GM21737 (cell line): Measurements from ENCODE around the gene RIC3.

Experiments
- ATAC-seq: cut with Tn5 transposase; IDR thresholded peaks from one replicate; pipeline ENCODE4 v1.9.1; 2021; ENCODE audit warnings: mild to moderate bottlenecking, moderate library complexity; ENCODE audit not compliant: unreplicated experiment

Gene RIC3

DNA sequence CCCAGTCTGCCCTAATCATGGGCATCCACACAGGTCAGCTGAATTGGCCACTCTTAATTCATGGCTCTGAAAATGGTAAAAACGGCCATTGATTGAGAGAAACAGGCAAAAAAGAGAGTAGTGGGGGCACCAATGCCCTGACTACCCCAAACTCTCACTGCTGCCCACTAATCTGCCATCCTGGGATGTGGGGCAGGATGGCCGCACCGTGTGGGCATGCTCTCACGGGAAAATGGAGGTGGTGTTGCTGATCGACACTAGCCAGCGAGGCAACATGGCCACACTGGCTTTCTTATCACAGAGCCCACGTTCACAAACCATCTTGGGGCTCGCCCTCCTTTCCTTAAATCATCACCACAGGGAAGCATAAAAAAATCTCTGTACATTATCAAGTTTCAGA, 99.1 kb downstream of the RIC3 start:
- ATAC-seq: no peak

DNA sequence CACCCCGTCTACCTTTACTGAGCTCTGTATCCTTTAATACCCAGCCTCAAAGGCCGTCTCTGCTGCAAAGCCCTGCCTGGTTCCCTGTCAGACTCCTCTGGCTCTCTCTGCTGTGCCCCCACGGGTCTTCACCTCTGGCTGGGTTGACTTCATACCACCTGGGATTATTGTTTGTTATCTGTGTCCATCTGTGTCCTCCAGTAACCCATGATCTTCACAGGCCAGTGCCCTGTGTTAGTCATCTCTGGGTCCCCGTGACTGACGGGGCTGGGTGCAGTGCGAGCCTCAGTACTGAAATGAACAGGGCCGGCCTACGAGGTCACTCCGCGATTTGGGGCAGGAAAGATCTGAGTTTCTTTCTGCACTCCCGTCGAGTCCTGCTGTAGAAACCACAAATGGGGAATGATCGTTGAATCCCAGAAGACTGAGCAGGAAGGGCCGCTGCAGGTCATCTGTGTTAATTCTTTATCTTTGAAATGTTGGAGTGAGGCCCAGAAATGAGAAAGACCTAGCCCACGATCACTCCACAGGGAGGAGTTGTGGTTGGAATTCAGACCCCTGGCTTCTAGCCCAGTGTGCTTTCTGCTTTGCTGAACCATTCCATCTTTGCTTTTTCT, 100.1 kb downstream of the RIC3 start:
- no peak for ATAC-seq

DNA sequence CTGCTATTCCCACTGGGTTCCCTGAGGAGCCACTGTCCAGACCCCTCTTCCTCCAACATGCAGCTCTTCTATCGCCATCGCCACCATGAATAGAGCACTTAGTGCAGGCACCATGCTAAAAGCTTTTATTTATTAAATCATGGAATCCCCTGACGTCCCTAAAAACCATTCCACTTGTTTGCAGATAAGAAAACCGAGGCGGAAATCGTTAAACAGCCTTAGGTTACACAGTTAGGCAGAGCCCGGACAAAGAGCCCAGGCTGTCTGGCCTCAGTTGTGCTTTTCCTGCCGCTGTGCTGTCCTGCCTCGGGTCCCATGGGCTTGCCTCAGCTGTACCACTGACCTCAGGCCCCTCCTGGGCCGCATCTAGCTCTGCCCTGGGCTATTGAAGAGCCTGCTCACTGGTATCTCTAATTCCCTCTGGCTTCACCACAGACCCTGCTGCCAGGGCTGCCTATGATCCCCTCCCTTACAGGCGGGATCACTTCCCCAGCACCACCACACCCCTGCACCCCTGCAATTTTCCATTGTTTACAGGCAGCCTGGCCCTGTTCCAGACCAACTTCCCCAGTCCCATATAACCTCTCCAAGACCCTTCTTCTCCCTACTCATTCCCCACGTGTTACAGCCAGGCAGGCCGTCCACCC, 100.8 kb downstream of the RIC3 start:
- ATAC-seq: no peak

DNA sequence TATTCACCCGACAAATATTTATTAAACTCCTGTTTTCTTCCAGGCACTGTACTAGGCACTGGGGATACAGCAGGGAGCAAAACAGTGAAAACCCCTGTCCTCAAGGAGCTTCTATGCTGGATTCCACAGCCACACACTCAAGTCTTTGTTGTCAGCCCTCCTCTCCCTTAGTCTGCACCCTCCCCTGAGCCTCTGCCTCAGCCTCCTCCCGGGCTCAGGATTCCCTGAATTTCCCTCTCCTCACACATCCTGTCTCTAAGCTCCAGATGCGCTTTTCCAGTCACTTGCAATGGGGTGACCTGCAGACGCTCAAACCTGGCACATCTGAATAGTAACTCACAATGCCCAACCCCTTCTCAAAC, 101.3 kb downstream of the RIC3 start:
- no peak for ATAC-seq

DNA sequence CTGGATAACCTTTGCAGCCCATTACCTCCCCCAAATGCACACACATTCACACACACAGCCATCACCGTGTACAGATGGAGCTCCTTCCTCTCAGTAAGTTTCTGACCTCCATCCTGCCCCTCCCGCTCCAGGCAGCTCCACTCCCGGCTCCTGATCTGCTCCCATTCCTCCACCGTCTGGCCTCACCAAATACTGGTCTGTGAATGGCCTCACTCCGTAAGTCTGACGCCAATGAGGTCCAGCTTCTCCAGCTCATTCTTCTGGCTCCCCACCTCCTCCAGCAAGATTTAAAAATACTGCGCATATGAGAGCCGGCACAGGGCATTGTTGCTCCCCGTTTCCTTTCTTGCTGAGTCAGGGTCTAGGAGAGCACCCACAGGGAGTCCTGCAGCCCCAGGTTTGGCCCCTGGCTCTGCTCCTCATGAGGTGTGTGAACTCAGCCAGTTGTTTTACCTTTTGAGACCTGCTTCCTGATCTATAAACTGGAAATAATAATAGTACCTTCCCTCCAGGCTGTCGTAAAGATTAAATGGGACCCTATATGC, 101.8 kb downstream of the RIC3 start:
- ATAC-seq: no peak

DNA sequence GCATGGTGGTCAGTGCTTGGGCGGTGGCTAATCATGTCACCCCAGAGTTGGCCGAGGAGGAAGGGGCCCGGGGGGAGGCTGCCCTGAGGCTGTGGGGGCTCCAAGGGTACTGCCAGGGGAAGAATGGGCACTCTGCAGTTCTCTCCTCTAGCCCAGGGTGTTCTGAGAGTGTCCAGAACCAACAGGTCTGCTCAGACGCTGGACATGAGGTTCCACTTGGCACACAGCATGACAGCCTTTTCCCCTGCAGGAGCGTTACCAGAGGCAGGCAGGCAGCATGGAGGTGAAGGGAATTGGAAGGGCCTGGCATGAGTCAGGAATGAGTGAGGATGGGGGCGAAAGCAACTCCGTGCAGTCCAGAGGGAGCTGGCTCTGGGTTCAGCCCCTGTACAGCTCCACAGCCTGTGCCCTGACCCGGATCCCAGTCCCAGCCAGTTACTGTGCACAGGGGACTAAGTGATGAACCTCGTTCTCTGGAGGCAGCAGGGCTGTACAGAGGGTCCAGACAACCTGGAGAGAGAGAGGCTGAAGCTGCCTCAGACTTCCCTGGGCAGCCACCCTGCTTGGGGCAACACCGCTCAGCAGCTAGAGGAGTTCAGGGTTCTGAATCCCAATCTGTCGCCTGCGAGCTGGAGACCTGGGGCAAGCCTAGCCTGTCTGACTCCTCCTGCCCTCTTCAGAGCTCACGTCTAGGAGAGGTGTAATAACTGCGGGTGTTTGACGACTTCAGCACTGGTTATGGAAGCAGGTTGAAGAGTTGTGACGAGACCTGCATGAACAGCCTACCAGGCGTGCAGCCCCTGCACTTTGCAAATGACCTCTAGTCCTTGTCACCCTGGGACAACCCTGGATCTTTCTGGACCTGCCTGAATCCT, 102.6 kb downstream of the RIC3 start:
- ATAC-seq: no peak

DNA sequence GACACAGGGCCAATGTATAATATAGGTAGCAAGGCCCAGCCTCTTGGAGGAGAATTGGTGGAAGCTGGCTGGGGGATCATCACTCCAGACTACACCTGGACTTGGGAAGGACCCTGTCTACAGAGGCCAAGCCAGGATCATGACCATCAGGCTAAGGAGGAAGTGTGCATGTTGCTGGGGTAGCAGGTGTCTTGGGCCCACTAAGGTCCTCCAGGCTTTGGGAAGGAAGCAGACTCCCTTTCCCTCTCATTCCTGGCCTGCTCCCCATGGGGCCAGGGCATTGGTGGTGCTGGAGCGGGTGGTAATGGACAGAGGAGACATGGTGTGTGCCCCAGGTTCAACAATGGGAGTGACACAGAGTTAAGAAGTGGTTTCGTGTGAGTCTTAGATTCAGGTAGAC, 103.8 kb downstream of the RIC3 start:
- no peak for ATAC-seq

DNA sequence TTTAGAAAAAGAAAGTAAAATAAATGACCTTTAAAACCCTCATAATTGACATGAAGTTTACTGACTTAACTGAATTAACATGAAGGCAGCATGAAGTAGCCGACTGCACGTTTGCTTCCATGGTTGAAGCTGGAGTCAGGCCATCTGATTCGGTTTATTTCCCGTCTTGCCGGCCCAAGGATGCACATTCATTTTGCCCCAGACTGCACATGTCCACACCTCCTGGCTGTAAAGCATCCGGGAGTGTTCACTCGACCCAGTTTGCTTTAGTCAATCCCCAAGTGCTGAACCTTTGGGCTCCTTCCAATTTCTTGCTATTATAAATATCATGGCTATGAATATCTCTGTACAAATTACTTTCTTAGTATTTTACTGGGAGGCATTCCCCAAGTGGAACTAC, 105.5 kb downstream of the RIC3 start:
- ATAC-seq: no peak

DNA sequence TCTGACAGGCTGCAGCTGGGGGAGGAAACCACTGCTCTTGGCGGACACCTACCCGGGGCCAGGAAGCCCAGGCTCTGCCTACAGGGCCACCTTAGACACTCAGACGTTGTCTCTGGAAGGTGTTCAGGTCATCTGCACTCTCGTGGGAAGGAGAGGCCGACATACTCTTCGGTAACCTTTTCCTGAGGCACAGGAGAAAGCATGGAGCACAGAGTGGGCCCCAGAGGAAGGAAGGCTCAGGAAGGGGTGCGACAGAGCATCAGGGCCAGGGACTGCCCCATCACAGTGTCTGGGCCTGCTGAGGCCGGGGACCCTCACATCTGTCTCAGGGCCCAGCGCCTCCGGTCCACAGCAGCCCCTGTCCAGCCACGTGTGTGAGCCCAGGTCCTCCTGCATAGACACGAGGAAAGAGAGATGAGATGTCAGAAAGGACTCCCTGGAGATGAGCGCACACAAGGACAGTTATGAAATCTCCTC, 106.0 kb downstream of the RIC3 start:
- no peak for ATAC-seq

DNA sequence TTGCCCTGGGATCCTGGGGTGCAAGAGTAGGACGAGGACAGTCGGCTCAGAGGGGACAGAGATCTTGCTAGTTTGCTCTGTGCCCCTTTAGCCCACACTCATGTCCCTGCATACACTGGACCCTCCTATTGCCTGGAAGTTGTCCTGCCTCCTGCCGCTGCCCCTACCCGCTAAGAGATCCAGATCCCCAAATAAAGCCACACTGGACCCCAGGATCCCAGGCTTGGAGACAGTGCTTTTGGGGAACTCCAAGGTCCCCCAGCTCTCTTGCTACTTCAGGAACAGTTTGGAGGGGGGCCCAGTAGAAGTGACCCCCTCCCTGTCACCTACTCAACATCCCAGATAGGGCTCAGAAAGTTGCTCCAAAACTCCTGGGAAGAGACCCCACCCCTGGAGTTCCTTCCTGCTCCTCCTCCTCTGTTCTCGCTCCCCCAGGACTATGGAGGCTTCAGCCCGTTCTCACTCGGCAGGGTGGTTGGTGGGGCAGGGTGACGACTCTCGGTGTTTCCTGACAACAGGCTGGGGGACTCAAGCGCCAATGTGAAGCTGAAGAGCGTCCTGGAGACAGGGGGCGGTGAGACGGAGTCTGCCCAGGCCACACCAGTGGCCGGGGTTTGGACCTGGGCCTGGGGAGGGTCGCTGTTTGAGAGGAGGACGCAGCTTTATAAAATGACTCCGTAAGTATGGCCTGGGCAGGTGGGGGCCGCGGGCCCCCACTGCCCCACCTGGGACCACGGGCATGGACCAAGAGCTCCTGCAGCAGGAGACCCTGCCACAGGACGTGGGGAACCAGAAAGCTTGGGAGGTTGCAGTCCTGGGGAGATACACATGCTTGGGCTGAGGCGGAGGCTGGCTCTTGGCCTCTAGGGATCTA, 107.0 kb downstream of the RIC3 start:
- no peak for ATAC-seq

DNA sequence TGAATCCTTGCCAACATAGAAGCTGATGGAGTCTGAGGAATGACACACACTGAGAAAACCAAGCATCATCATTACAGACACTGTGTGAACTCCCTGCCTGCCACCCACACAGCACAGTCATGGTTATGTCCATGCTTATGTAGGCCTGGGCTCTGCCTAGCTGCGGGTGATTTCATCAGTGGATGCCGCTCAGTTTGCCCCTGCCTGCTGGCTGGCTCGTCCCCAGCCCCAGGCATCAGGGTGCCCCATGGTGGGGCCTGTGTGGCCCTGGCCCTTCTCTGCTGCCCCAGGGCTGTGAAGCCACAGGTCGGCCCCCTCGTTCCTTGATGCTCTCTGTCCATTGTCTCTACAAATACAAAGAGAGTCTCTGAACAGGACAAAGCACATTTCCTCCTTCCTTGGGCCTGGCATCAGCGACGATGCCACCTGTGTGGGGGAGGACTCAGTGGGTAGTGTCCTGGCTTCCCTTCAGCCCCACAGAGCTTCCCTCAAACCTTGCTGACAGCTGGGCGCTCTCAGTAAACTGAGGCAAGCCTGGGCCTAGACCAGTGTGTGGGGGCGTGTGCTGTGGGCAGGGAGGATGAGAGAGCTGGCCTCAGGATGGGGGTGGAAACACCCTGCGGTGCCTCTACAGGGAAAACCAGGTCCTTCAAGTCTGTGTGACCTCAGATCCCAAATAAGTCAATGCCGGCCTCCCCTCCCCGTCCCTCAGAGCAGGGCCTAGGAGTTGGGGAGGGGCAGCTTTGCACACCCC, 107.8 kb downstream of the RIC3 start:
- no peak for ATAC-seq

DNA sequence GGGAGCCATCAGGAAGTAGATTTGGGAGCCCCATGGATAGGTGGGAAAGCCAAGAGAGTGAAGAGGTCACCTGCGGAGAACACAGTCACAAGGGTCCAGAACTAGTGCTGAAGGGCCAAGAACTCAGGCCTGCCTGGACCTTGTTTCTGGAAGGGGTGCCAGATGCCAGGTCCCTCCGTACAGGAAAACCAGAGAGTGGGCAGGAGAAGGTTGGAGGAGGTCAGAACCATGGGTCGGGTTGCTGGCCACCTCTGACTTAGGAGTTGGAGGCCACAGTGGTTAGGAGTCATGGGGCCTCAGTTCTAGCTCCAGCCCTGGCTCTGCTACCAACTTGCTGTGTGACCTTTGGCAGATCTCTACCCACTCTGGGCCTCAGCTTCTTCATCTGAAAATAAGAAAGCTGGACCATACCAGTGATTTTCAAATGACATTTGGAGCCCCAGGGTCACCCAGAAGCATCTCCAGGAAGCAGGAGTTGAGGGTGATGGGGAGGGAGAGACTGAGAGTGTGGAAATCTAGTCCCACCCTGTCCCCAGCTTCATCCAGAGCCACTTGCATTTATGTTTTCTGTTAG, 108.6 kb downstream of the RIC3 start:
- no peak for ATAC-seq

DNA sequence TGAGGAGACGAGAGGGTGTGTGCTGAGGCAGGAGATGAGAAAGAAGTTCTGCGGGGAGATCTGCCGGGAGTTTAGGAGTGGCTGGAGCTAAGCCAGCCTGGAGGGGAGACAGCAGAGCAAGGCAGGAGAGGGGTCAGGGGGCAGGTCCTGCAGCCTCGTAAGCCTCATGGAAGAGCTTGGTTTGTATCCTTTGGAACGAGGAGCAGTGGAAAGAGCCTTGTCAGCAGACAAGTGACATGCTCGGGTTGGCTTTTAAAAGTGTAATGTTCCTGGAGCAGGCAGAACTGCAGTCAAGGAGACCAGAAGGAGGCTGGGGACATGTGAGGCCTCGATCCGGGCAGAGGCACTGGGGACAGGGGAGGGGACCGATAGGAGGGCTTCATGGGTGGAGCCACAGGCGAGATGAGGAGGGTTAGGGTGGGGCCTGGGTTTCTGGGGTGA, 109.2 kb downstream of the RIC3 start:
- ATAC-seq: no peak

DNA sequence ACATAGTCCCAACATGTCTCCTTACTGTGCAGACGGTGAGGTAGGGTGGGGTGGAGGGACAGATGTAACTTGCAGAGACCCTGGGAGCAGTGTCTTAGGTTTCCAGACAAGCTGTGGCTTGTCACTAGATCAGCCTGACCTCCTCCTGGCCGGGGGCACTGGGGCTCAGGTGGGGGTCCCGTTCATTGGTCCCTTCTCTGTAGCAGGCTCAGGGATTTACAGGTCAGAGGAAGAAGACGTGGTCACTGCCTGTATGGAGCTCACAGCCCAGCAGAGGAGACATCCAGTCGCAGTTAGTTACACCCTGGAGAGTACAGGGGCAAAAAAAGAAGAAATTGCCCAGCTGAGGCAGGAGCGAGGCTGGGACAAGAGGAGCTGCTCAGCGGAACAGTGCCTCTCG, 109.8 kb downstream of the RIC3 start:
- no peak for ATAC-seq

DNA sequence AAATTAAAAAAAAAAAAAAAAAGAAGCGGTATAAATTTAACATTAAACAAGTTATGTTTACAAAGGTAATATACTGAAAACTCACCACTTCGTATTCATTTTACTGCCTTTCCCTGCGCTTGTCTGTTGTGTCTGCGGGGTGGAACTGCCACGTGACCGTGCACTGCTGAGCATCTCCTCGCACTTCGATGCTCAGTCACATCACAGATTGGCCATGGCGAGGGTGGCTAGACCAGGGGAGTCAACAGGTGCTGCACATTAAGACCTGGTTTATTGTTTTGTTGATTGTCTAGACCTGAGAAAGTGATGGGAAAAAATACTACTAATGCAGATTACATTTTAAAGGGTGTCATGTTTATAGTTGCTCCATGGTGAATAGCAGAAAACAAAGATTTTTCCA, 110.6 kb downstream of the RIC3 start:
- ATAC-seq: no peak

DNA sequence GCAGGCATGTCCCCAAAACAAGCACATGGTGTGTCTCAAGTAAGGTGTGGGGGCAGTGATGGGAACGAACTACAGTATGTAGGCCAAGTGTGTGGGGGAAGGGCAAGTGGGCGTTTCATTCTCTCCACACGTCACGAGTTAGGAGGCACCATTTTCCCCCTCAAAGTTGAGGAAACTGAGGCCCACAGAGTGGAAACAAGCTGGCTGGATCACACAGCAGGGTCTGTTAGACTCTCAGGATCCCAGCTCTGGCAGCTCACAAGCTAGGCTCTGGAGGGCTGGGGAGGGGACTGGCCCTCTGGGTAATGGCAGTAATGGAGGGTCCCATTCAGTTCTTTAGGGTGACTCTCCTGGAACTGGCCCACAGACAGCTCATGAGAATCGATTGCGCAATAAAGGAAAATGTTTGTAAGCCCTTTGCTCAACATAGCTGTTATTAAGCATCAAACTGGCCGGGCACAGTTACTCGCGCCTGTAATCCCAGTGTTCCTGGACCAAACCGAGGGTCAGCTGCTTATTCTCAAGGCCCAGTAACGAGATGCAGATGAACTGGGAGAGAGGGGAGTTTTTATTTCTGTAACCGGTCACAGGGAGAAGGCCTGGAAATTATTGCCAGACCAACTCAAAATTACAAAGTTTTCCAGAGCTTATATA, 111.9 kb downstream of the RIC3 start:
- ATAC-seq: no peak
